Measurements from ENCODE around the gene CFAP91. TPM values are rescaled to one million over a fixed set of nuclear protein-coding genes. Genes with fewer than 3 reads are reported as not detected.

The CFAP91 gene
- 4.2 TPM for total RNA-seq

GRCh38 chr3:119702530-119703527, at the start of gene CFAP91:
Gene CFAP91 (plus strand): TSS chr3:119703022. CDS start chr3:119703099, 77 bp downstream.
- H3K4me3 ChIP-seq: peak within 1 kb of the TSS; percentile 57 to 64
- peaks cover 14% of the 10 kb centered on the region for H3K4me1 ChIP-seq
- H3K27me3 ChIP-seq: no peaks in the 10 kb centered on the region
- peak in 1 of 2 donors; percentile 96 for DNase-seq (ENCODE audit: extremely low spot score in 2 of 2)
- H3K9me3 ChIP-seq: no peaks in the 10 kb centered on the region
- H3K36me3 ChIP-seq: no peaks in the 10 kb centered on the region
- peak within 1 kb of the TSS; percentile 72 for H3K27ac ChIP-seq
- intact Hi-C loops (cut with DNase I): no loop called here
- TF ChIP-seq, protein P1, sequence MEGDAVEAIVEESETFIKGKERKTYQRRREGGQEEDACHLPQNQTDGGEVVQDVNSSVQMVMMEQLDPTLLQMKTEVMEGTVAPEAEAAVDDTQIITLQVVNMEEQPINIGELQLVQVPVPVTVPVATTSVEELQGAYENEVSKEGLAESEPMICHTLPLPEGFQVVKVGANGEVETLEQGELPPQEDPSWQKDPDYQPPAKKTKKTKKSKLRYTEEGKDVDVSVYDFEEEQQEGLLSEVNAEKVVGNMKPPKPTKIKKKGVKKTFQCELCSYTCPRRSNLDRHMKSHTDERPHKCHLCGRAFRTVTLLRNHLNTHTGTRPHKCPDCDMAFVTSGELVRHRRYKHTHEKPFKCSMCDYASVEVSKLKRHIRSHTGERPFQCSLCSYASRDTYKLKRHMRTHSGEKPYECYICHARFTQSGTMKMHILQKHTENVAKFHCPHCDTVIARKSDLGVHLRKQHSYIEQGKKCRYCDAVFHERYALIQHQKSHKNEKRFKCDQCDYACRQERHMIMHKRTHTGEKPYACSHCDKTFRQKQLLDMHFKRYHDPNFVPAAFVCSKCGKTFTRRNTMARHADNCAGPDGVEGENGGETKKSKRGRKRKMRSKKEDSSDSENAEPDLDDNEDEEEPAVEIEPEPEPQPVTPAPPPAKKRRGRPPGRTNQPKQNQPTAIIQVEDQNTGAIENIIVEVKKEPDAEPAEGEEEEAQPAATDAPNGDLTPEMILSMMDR (IDR thresholded peaks at IDR 0.05): no peak
- peak; percentile 55 to 65 for TF ChIP-seq POLR2AphosphoS5 (IDR thresholded peaks at IDR 0.05; ENCODE audit: insufficient read depth in 1 of 2, low read depth in 1 of 2)

DNA sequence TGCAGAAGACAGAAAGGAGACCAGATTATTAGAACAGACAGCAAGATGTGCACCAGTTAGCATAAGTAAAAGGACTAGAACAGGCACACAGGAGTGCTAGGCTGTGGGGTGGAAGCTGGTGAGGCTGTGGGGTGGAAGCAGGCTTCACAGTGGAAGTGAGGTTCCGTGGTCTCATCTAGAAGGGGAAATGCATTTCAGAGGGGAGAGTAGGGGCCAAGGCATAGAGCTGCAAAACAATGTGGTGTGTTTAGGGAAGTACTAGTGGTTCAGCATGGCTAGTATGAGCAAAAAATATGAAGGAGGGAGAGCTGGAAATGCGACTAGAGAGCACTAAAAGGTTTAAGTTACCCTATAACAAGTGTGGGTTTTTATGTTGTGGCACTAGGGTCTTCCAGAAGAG, 48.9 kb upstream of the CFAP91 start:
- intact Hi-C loops (cut with DNase I): no loop called here

DNA sequence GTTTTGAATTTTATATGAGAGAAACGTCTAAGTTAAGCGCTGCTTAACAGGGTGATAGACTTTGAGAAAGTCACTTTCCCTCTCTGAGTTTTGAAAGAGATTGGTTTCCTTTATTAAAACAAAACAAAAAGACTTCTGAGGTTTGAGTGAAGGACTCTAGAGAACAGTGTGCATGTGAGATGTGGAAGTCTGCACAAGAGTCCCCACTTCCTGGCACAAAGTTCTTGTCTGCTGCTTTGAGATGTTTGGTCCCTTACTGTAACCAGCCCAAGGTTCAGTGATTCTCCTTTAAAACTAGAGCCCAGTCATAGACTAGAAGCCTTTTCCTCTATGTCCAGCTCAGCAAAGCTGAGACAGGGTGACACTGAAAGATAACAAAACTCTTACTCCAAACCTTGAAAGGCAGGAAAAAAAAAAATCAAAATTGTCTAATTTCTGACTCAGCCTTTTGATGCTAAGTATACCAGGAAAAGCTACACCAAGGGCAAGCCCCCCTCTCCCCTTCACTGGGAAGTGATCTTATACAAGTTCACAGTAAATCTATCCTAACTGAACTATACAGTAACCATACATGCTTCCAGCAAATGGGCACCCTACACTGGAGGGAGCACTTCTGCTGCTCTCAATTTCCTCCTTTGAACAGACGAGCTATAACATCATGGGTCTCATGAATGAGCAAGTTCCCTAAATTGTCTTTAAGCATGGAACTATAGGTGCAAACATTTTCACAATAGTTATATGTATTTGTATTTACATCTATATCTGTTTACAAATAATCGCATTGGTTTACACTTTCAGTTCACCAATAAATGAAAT, 44.7 kb upstream of the CFAP91 start:
- no peaks in the 10 kb centered on the region for H3K27me3 ChIP-seq
- H3K4me1 ChIP-seq: peaks cover 11% of the 10 kb centered on the region
- intact Hi-C loops (cut with DNase I): no loop called here
- no peak overlapping the region for H3K4me3 ChIP-seq
- TF ChIP-seq, protein P1 (IDR thresholded peaks at IDR 0.05): no peak
- TF ChIP-seq POLR2AphosphoS5 (IDR thresholded peaks at IDR 0.05; ENCODE audit: insufficient read depth in 1 of 2, low read depth in 1 of 2) (no peak), POLR2A (IDR thresholded peaks at IDR 0.05) (no peak)
- H3K36me3 ChIP-seq: no peaks in the 10 kb centered on the region
- H3K27ac ChIP-seq: no peak overlapping the region
- no peak for DNase-seq (ENCODE audit: extremely low spot score in 2 of 2)
- H3K9me3 ChIP-seq: no peaks in the 10 kb centered on the region

More for the DNA sequence above, 48.9 kb upstream of the CFAP91 start:
- no peak overlapping the region for H3K4me3 ChIP-seq
- H3K27ac ChIP-seq: no peak overlapping the region
- no peaks in the 10 kb centered on the region for H3K36me3 ChIP-seq
- H3K4me1 ChIP-seq: peaks cover 2% of the 10 kb centered on the region
- no peaks in the 10 kb centered on the region for H3K9me3 ChIP-seq
- TF ChIP-seq, protein P1 (IDR thresholded peaks at IDR 0.05): no peak
- TF ChIP-seq POLR2AphosphoS5 (IDR thresholded peaks at IDR 0.05; ENCODE audit: insufficient read depth in 1 of 2, low read depth in 1 of 2) (no peak), POLR2A (IDR thresholded peaks at IDR 0.05) (no peak)
- no peaks in the 10 kb centered on the region for H3K27me3 ChIP-seq
- no peak for DNase-seq (ENCODE audit: extremely low spot score in 2 of 2)

GRCh38 chr3:119658994-119659393, 43.8 kb upstream of the CFAP91 start:
- H3K36me3 ChIP-seq: no peaks in the 10 kb centered on the region
- DNase-seq (ENCODE audit: extremely low spot score in 2 of 2): no peak
- H3K9me3 ChIP-seq: no peaks in the 10 kb centered on the region
- intact Hi-C loops (cut with DNase I): no loop called here
- peak overlapping the region in 1 of 2 donors; percentile 0 for H3K4me3 ChIP-seq
- H3K27me3 ChIP-seq: no peaks in the 10 kb centered on the region
- H3K4me1 ChIP-seq: peaks cover 11% of the 10 kb centered on the region
- H3K27ac ChIP-seq: no peak overlapping the region
- TF ChIP-seq, protein P1 (IDR thresholded peaks at IDR 0.05): no peak
- TF ChIP-seq POLR2A (IDR thresholded peaks at IDR 0.05) (no peak), POLR2AphosphoS5 (IDR thresholded peaks at IDR 0.05; ENCODE audit: insufficient read depth in 1 of 2, low read depth in 1 of 2) (no peak)
